OCI-LY7 (cell line): ENCODE results near the gene FRMPD4.

Experiments used
- EZH2phosphoT487 ChIP-seq: fragments of 200-600 bp; sonication (generic); IDR thresholded peaks from 2 replicates; pipeline ENCODE4 v1.6.1; 2018; ENCODE audit warnings: low read depth, borderline replicate concordance, mild to moderate bottlenecking, mixed run types, antibody characterized with exemption, low read length, moderate library complexity, mixed read lengths
- TF ChIP-seq, protein P1 (sequence below): fragments of 200-600 bp; sonication (generic); conservative IDR thresholded peaks from 2 replicates; pipeline ENCODE4 v1.5.1; 2014; ENCODE audit warnings: mild to moderate bottlenecking, antibody characterized with exemption, low read length, moderate library complexity, mixed read lengths

DNA sequence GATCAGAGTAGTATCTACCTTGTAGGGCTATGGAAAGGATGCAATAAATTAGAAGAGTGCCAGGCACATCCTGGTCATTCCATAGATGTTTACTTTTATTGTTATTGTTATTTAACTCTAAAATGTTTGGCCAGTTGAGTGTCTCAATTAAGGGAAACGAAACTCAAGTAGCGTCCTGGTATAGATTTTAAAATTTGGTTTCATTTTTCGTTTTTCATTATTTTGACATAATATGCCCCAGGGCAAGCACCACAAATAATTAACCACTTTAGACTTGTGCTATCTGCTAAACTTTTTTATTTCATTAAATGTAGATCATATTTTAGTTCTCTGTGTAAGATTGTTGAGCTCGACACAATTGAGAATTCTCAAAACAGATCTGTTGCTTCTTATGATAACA lies 473.2 kb downstream of the FRMPD4 start:
- TF ChIP-seq, protein P1, sequence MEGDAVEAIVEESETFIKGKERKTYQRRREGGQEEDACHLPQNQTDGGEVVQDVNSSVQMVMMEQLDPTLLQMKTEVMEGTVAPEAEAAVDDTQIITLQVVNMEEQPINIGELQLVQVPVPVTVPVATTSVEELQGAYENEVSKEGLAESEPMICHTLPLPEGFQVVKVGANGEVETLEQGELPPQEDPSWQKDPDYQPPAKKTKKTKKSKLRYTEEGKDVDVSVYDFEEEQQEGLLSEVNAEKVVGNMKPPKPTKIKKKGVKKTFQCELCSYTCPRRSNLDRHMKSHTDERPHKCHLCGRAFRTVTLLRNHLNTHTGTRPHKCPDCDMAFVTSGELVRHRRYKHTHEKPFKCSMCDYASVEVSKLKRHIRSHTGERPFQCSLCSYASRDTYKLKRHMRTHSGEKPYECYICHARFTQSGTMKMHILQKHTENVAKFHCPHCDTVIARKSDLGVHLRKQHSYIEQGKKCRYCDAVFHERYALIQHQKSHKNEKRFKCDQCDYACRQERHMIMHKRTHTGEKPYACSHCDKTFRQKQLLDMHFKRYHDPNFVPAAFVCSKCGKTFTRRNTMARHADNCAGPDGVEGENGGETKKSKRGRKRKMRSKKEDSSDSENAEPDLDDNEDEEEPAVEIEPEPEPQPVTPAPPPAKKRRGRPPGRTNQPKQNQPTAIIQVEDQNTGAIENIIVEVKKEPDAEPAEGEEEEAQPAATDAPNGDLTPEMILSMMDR: no peak
- no peak for TF ChIP-seq EZH2phosphoT487
